HG03439 (cell line): ENCODE data around the gene CFB.
"Not testable (repeated sequence)": the region's sequence is repeated elsewhere in the genome, so short reads cannot be mapped to it uniquely, and the experiment has no call there.

Experiments used
- ATAC-seq: cut with Tn5 transposase; IDR thresholded peaks from one replicate; pipeline ENCODE4 v1.9.1; 2021; ENCODE audit warnings: mild to moderate bottlenecking, moderate library complexity; ENCODE audit not compliant: unreplicated experiment

The CFB gene

GRCh38 chr6:31970604-31971271 lies 24.8 kb downstream of the CFB start:
- no peak for ATAC-seq

DNA sequence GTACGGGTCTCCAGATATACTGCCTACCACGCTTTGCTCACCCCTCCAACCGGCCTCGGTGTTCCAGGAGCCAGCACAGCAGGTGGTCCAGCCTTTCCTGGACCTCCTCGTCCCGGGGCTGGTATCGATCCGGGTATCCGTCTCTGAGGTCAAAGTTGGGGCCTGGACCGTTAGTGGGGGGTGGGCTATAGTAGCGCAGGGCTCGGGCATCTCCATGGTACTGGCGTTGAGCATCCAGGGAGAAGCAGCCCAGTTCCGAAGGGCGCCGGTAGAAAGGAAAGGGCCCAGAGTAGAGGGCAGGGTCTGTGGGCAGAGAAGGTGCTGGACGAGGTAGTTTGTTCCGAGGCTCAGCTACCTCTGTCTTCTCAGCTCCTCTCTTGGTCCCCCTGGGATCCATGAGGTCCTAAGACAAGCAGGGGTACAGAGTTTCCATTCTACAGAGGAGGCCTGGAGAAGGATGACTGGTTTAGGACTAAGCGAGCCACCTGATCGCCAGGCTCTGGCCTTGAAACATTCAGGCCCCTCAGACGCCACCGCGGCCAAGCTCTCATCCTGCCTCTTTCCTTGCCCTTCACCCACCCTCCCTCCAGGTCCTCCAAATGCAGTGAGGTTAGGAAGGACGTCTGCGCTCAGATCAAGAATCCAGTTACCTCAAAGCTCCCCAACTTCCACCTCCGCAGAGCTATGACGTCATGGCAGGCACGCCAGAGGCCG lies 25.5 kb downstream of the CFB start:
- no peak for ATAC-seq

DNA sequence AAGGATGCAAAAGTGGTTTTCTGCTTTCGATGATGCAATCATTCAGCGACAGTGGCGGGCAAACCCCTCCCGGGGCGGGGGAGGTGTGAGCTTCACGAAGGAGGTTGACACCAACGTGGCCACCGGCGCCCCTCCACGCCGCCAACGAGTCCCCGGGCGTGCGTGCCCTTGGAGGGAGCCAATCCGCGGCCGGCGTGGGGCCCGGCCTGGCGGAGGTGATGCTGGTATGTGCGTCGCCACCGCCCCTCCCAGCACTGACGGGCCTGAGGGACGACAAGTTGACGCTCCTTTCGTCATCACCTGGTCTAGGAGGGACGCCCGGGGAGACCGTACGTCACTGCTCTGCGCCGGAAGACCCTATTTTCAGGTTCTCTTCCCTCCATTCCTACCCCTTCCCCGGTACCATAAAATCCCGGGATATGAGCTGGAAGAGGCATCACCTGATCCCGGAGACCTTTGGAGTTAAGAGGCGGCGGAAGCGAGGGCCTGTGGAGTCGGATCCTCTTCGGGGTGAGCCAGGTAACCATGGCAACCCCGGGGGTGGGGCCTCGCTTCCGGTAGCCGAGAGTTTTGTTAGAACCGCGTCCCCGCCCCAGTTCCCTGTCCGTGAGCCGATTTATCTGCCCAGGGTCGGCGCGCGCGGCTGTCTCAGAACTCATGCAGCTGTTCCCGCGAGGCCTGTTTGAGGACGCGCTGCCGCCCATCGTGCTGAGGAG lies 26.3 kb downstream of the CFB start, which contains the start of gene DXO:
DXO (minus strand) TSS at position 146 of the 716 bp plus-strand sequence. CDS start 463 bp downstream, outside the sequence.
- peak; percentile 83 for ATAC-seq

DNA sequence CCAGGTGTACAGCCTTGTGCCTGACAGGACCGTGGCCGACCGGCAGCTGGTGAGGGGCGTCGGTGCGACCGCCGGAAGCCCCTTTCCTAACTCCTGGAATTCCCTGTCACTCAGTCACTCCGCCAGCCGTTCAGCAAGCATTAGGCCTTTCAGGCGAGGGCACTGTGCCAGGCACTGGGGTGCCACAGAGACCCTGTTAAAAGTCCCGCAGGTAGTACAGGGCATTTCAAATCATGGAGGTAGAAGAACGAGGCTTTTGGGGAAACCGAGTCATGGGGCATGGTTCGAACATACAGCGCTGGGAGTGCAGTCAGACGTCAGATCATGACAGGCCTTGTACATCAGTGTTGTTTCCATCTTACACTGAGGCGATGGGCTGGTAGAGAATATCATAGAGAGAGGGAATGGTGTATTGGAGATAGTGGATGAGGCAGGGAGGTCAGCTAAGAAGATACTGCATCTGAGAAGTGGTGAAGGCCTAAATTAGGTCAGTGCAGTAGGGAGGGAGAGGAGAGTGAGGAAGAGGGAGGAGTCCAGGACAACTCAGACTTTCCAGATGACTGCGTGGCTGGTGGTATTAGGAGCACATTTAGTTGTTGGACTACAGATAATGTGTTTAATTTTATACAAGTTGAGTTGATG lies 26.9 kb downstream of the CFB start:
- no peak for ATAC-seq

GRCh38 chr6:31976065-31976464 lies 30.2 kb downstream of the CFB start:
- ATAC-seq = not testable (repeated sequence)

- ATAC-seq = no peak
Measured at GRCh38 chr6:31977816-31978431, 32.0 kb downstream of the CFB start.

- ATAC-seq = no peak
Measured at GRCh38 chr6:31978831-31979230, 32.9 kb downstream of the CFB start.

GRCh38 chr6:31979238-31979898 lies 33.5 kb downstream of the CFB start:
- no peak for ATAC-seq

DNA sequence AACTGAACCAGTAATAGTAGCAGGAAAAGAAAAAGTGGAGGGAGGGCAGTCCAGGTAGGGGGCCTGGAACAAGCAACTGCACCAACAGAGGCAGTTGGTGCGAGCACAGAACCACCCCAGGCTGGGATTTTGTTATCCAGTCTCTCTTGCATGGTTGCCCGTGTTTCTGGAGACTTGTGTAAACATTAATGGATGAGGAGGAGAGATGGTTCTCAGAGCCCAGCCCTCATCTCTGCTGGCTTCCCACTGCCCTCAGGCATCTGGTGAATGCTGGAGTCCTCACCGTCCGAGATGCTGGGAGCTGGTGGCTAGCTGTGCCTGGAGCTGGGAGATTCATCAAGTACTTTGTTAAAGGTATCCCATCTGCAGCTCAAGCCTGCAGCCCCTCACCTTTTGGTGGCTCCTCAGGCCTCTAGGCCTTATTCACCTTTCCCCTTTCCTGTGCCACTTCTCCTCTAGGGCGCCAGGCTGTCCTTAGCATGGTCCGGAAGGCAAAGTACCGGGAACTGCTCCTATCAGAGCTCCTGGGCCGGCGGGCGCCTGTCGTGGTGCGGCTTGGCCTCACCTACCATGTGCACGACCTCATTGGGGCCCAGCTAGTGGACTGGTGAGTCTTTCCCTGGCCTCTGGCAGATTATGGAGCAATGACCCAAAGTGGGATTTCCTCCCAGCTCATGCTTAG lies 34.4 kb downstream of the CFB start:
- ATAC-seq = not testable (repeated sequence)

DNA sequence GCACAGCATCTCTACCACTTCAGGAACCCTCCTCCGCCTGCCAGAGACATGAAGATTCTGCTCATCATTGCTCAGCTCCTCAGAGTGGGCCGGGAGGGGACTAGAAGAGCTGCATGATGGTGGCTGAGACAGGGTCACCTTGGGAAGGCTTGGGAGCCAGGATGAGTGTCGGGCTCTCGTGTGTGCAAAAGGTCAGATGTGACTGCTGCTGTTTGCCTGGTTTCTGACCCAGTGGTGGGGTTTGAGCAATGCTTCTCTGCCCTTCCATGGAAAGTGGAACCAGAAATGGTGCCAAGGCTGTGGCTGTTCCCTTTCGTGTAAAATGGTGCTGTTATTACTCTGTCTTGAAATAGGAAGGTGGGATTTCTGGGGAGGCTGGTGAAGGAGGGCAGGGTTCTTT lies 35.1 kb downstream of the CFB start:
- ATAC-seq = not testable (repeated sequence)

DNA sequence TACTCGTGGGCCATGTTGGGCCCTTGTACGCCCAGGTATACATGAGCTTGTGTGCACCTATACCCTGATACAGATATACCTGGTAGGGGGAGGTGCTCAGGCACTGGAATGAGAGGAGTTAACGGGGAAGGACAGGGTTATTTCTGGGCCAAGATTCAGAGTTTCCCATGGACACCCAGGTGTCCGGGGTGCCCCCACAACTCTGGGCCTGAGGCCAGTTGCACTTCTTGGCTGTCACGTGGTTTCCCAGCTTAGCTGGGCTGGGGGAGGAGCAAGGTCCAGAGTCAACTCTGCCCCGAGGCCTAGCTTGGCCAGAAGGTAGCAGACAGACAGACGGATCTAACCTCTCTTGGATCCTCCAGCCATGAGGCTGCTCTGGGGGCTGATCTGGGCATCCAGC lies 35.8 kb downstream of the CFB start, which contains the start of gene C4A:
C4A (plus strand) TSS at position 314 of the 400 bp plus-strand sequence; CDS start at position 365, 51 bp downstream.
- ATAC-seq = not testable (repeated sequence)

GRCh38 chr6:31989363-31989762 lies 43.5 kb downstream of the CFB start:
- not testable (repeated sequence) for ATAC-seq

DNA sequence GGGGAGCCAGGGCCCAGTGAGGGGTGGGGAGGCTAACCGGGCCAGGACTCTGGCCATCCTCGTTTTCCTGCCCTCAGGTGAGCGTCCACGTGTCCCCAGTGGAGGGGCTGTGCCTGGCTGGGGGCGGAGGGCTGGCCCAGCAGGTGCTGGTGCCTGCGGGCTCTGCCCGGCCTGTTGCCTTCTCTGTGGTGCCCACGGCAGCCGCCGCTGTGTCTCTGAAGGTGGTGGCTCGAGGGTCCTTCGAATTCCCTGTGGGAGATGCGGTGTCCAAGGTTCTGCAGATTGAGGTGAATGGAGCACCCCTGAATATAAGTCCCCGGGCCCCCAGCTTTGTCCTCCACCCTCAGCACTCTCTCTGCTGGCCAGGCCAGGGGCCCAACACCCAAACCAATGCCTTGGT lies 48.5 kb downstream of the CFB start:
- ATAC-seq = not testable (repeated sequence)

- not testable (repeated sequence) for ATAC-seq
Measured at GRCh38 chr6:31996385-31996784, 50.5 kb downstream of the CFB start.
